Neuron (in vitro differentiated cells): ENCODE results near the gene RPL13A.

ENCODE experiments used
- H2AFZ ChIP-seq: one replicate; pipeline ENCODE4 v1.6.1; 2013; ENCODE audit warnings: low read depth, mild to moderate bottlenecking, inconsistent platforms, low read length, moderate library complexity
- H3K27me3 ChIP-seq: one replicate; pipeline ENCODE4 v1.6.1; 2013; ENCODE audit warnings: low read length; ENCODE audit not compliant: insufficient read depth
- H3K36me3 ChIP-seq: one replicate; pipeline ENCODE4 v1.6.1; 2013; ENCODE audit warnings: low read length; ENCODE audit not compliant: insufficient read depth
- H3K4me1 ChIP-seq: one replicate; pipeline ENCODE4 v1.6.1; 2013; ENCODE audit warnings: low read length; ENCODE audit not compliant: insufficient read depth
- H3K4me3 ChIP-seq: 2 replicates; pipeline ENCODE4 v1.5.1; 2013; ENCODE audit warnings: mild to moderate bottlenecking, low read length, moderate library complexity
- H3K9me3 ChIP-seq: one replicate; pipeline ENCODE4 v1.6.1; 2013; ENCODE audit warnings: low read length

The RPL13A gene

GRCh38 chr19:49538643-49539042, 51.2 kb downstream of the RPL13A start:
- Histone ChIP-seq H3K4me3 (no peak overlapping the region), H3K9me3 (no peaks in the 10 kb centered on the region), H3K27me3 (no peaks in the 10 kb centered on the region), H2AFZ (no peak overlapping the region), H3K4me1 (no peaks in the 10 kb centered on the region), H3K36me3 (peaks cover 13% of the 10 kb centered on the region)

DNA sequence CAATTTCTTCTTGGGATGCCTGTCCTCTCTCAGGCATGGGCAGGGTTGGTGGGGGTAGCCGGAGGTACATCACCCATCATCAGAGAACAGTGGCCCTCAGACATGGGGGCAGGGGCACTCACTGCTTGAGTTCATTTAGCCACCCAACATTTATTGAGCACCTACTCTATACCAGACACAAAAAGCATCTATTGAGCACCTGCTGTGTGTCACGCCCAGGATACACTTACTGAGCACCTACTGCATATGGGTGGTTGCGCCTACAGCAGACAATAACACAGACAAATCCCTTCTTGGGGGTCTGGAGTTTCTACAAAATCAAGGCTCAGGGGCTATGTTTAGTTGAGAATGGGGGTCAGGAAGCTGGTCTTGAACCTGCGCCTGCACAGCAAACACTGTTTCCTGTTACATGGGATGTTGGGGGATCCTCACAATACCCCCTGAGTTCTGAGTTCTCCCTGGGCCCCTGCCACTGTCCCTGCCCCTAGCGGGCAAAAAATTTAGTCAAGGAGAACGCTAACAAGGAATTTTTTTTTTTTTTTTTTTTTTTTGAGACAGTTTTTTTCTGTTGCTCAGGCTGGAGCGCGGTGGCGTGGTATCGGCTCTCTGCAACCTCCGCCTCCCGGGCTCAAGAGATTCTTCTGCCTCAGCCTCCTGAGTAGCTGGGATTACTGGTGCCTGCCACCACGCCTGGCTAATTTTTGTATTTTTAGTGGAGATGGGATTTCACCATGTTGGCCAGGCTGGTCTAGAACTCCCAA, 52.0 kb downstream of the RPL13A start:
- H2AFZ ChIP-seq = no peak overlapping the region
- no peaks in the 10 kb centered on the region for H3K9me3 ChIP-seq
- peaks cover 13% of the 10 kb centered on the region for H3K36me3 ChIP-seq
- H3K27me3 ChIP-seq = no peaks in the 10 kb centered on the region
- H3K4me3 ChIP-seq = no peak overlapping the region
- no peaks in the 10 kb centered on the region for H3K4me1 ChIP-seq
